Activated naive CD4-positive, alpha-beta T cell treated with anti-CD3 and anti-CD28 coated beads, Interleukin-2, amount 50 U/mL, for 24 hours (primary cell): ENCODE results near the gene NME7.
"Not testable (repeated sequence)": the region's sequence is repeated elsewhere in the genome, so short reads cannot be mapped to it uniquely, and the experiment has no call there.

Source experiments
- H3K27ac Mint-ChIP-seq: one replicate; pipeline ENCODE4 v1.8.0; 2021; ENCODE audit warnings: mild to moderate bottlenecking, mixed read lengths
- H3K27me3 Mint-ChIP-seq: one replicate; pipeline ENCODE4 v1.8.0; 2021; ENCODE audit warnings: mixed read lengths
- H3K36me3 Mint-ChIP-seq: one replicate; pipeline ENCODE4 v1.8.0; 2021; ENCODE audit warnings: mixed read lengths
- H3K4me1 Mint-ChIP-seq: one replicate; pipeline ENCODE4 v1.8.0; 2021; ENCODE audit warnings: mixed read lengths
- H3K4me3 Mint-ChIP-seq: one replicate; pipeline ENCODE4 v1.8.0; 2021; ENCODE audit warnings: mild to moderate bottlenecking, mixed read lengths
- H3K9me3 Mint-ChIP-seq: one replicate; pipeline ENCODE4 v1.8.0; 2021; ENCODE audit warnings: mixed read lengths

NME7 gene

DNA sequence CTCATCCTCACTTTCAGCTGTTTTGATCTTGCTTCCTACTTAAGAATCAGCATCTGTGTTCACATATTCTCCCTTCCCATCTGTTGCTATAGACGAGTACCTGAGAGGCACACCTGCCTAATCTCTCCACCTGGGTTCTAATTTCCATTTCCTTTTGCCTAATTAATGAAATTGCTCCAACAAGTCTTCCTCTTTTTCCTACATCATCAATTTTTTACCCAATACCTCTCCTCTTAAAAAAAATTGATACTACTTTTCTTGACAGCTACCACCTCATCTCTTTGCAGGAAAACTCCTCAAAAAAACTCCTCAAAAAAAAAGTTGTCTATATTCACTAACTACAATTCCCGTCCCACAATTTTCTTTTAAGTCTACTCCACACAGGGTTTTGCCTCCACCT is 71.8 kb downstream of the NME7 start:
- Mint-ChIP-seq H3K27me3 (no peaks in the 10 kb centered on the region), H3K27ac (no peak overlapping the region), H3K4me1 (peaks cover 6% of the 10 kb centered on the region), H3K9me3 (no peaks in the 10 kb centered on the region), H3K4me3 (no peak overlapping the region), H3K36me3 (peaks cover 39% of the 10 kb centered on the region)

- Mint-ChIP-seq H3K4me3 (no peak overlapping the region), H3K27ac (no peak overlapping the region), H3K9me3 (no peaks in the 10 kb centered on the region), H3K4me1 (peaks cover 6% of the 10 kb centered on the region), H3K27me3 (no peaks in the 10 kb centered on the region), H3K36me3 (peaks cover 37% of the 10 kb centered on the region)
Measured at GRCh38 chr1:169295425-169295824, 72.2 kb downstream of the NME7 start.

DNA sequence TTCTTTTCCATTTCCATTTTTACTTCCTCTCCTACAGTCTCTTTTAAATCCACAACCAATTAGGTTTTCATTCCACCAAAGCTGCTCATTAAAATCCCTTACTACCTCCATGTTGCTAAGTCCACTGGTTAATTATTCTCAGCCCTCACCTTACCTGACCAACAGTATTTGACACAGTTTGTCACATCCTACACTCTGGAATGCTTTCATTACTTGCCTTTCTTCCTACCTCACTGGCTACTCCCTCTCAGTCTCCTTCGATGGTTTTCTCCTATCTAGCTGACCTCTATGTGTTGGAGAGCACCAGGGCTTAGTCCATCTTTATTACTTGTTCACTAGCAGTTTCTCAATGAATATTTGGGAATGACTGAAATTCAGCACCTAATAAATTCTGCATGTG is 78.6 kb downstream of the NME7 start:
- H3K9me3 Mint-ChIP-seq, result peaks cover 11% of the 10 kb centered on the region
- H3K4me1 Mint-ChIP-seq, result no peaks in the 10 kb centered on the region
- no peak overlapping the region for H3K4me3 Mint-ChIP-seq
- no peaks in the 10 kb centered on the region for H3K27me3 Mint-ChIP-seq
- H3K36me3 Mint-ChIP-seq, result peaks cover 28% of the 10 kb centered on the region
- no peak overlapping the region for H3K27ac Mint-ChIP-seq

- H3K27ac Mint-ChIP-seq, result no peak overlapping the region
- H3K36me3 Mint-ChIP-seq, result peaks cover 28% of the 10 kb centered on the region
- H3K9me3 Mint-ChIP-seq, result peaks cover 19% of the 10 kb centered on the region
- H3K4me3 Mint-ChIP-seq, result no peak overlapping the region
- H3K4me1 Mint-ChIP-seq, result no peaks in the 10 kb centered on the region
- no peaks in the 10 kb centered on the region for H3K27me3 Mint-ChIP-seq
Measured at GRCh38 chr1:169288011-169288414, 79.6 kb downstream of the NME7 start.

GRCh38 chr1:169287280-169287679 is 80.3 kb downstream of the NME7 start:
- Mint-ChIP-seq H3K36me3 (peaks cover 29% of the 10 kb centered on the region), H3K27ac (no peak overlapping the region), H3K27me3 (no peaks in the 10 kb centered on the region), H3K4me1 (no peaks in the 10 kb centered on the region), H3K9me3 (peaks cover 19% of the 10 kb centered on the region), H3K4me3 (no peak overlapping the region)

DNA sequence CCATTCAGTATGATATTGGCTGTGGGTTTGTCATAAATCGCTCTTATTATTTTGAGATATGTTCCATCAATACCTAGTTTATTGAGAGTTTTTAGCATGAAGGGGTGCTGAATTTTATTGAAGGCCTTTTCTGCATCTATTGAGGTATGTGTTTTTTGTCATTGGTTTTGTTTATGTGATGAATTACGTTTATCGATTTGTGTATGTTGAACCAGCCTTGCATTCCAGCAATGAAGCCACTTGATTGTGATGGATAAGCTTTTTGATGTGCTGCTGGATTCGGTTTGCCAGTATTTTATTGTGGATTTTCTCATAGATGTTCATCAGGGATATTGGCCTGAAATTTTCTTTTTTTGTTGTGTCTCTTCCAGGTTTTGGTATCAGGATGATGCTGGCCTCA is 86.0 kb downstream of the NME7 start:
- not testable (repeated sequence) for H3K27me3 Mint-ChIP-seq, H3K4me3 Mint-ChIP-seq, H3K27ac Mint-ChIP-seq, H3K4me1 Mint-ChIP-seq
- peaks cover 40% of the 10 kb centered on the region for H3K36me3 Mint-ChIP-seq
- peaks cover 37% of the 10 kb centered on the region for H3K9me3 Mint-ChIP-seq

DNA sequence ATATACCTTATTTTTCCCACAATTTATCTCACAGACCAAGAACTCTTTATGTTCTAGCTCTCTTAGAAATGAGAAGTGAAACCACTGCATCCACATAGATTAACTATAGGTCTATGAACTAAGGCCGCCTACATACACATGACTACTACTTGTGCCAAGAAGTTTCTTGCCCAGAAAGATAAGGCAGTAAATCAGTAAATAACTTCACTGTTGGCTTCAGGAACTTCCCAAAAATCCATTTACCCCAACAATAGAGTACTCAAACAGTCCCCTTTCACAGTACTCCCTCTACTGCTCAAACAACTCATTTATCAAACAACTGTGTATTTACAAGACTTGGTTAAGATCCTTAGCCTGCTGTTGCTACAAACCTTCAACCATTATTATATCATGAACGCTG is 96.5 kb downstream of the NME7 start:
- Mint-ChIP-seq H3K27me3 (no peaks in the 10 kb centered on the region), H3K4me1 (no peaks in the 10 kb centered on the region), H3K36me3 (peaks cover 19% of the 10 kb centered on the region), H3K4me3 (no peak overlapping the region), H3K27ac (peak overlapping the region; percentile 32), H3K9me3 (no peaks in the 10 kb centered on the region)

DNA sequence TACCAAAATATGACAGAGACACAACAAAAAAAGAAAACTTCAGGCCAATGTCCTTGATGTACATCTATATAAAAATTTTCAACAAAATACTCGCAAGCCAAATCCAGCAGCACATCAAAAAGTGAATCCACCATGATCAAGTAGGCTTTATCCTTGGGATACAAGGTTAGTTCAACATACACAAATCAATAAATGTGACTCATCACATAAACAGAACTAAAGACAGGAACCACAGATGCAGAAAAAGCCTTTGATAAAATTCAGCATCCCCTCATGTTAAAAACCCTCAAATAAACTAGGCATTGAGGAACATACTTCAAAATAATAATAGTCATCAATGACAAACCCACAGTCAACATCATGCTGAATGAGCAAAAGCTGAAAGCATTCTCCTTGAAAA is 101.5 kb downstream of the NME7 start:
- H3K4me3 Mint-ChIP-seq, result no peak overlapping the region
- H3K27ac Mint-ChIP-seq, result no peak overlapping the region
- H3K36me3 Mint-ChIP-seq, result peaks cover 60% of the 10 kb centered on the region
- peaks cover 30% of the 10 kb centered on the region for H3K9me3 Mint-ChIP-seq
- H3K27me3 Mint-ChIP-seq, result no peaks in the 10 kb centered on the region
- H3K4me1 Mint-ChIP-seq, result no peaks in the 10 kb centered on the region

- peaks cover 30% of the 10 kb centered on the region for H3K9me3 Mint-ChIP-seq
- no peaks in the 10 kb centered on the region for H3K27me3 Mint-ChIP-seq
- no peak overlapping the region for H3K4me3 Mint-ChIP-seq
- H3K4me1 Mint-ChIP-seq, result no peaks in the 10 kb centered on the region
- no peak overlapping the region for H3K27ac Mint-ChIP-seq
- H3K36me3 Mint-ChIP-seq, result peaks cover 71% of the 10 kb centered on the region
Measured at GRCh38 chr1:169263059-169263458, 104.5 kb downstream of the NME7 start.

GRCh38 chr1:169261884-169262283 is 105.7 kb downstream of the NME7 start:
- peaks cover 30% of the 10 kb centered on the region for H3K9me3 Mint-ChIP-seq
- H3K27ac Mint-ChIP-seq, result no peak overlapping the region
- no peaks in the 10 kb centered on the region for H3K27me3 Mint-ChIP-seq
- peaks cover 69% of the 10 kb centered on the region for H3K36me3 Mint-ChIP-seq
- no peaks in the 10 kb centered on the region for H3K4me1 Mint-ChIP-seq
- H3K4me3 Mint-ChIP-seq, result no peak overlapping the region

DNA sequence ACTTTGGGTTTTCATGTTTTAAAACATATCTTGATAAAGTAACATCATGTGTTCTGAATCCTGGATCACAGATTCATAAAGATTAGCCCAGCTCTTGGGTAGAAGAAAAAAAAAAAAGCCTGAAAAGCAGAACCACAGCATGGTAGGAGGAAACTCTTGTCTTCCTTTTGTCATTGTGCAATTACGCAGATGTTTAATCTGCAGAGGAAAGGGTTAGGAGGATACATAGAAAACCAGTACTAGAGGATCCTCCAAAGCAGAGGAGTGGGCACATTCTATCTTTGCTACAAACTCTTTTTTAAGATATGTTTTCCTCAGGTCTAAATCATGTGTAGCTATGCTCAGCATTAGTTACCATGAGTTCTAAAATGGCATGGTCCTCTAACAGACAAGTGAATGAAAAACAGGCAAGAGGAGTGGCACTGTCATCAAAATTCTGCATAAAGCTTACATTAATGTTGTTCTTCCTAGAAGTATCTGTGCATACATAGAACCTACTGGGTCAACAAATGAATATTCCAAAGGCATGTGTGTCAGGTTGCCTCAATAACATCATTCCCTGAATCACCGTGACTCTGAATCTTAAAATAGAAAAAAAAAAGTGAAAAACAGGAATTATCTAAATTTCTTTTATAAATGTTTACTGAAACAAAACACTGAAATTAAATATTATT is 107.0 kb downstream of the NME7 start:
- H3K27ac Mint-ChIP-seq, result no peak overlapping the region
- H3K36me3 Mint-ChIP-seq, result peaks cover 61% of the 10 kb centered on the region
- H3K27me3 Mint-ChIP-seq, result no peaks in the 10 kb centered on the region
- no peak overlapping the region for H3K4me3 Mint-ChIP-seq
- no peaks in the 10 kb centered on the region for H3K4me1 Mint-ChIP-seq
- peaks cover 29% of the 10 kb centered on the region for H3K9me3 Mint-ChIP-seq

GRCh38 chr1:169259816-169260215 is 107.8 kb downstream of the NME7 start:
- Mint-ChIP-seq H3K27ac (no peak overlapping the region), H3K9me3 (peaks cover 21% of the 10 kb centered on the region), H3K4me3 (no peak overlapping the region), H3K4me1 (no peaks in the 10 kb centered on the region), H3K27me3 (no peaks in the 10 kb centered on the region), H3K36me3 (peaks cover 53% of the 10 kb centered on the region)

DNA sequence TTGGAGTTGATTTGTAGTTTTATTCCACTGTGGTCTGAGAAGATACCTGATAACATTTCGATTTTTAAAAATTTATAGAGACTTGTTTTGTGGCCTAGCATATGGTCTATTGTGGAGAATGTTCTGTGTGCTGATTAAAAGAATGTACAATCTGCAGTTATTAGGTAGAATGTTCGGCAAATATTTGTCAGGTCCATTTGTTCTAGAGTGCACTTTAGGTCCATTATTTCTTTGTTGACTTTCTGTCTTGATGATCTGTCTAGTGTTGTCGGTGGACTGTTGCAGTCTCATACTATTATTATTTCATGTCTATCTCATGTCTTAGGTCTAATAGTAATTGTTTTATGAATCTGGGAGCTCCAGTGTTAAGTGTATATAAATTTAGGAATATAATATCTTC is 116.8 kb downstream of the NME7 start:
- peaks cover 8% of the 10 kb centered on the region for H3K9me3 Mint-ChIP-seq
- H3K27ac Mint-ChIP-seq, result no peak overlapping the region
- no peaks in the 10 kb centered on the region for H3K4me1 Mint-ChIP-seq
- H3K36me3 Mint-ChIP-seq, result no peaks in the 10 kb centered on the region
- no peak overlapping the region for H3K4me3 Mint-ChIP-seq
- no peaks in the 10 kb centered on the region for H3K27me3 Mint-ChIP-seq

- Mint-ChIP-seq H3K9me3 (peaks cover 8% of the 10 kb centered on the region), H3K27ac (no peak overlapping the region), H3K36me3 (no peaks in the 10 kb centered on the region), H3K4me3 (no peak overlapping the region), H3K4me1 (no peaks in the 10 kb centered on the region), H3K27me3 (no peaks in the 10 kb centered on the region)
Measured at GRCh38 chr1:169250022-169250421, 117.6 kb downstream of the NME7 start.

DNA sequence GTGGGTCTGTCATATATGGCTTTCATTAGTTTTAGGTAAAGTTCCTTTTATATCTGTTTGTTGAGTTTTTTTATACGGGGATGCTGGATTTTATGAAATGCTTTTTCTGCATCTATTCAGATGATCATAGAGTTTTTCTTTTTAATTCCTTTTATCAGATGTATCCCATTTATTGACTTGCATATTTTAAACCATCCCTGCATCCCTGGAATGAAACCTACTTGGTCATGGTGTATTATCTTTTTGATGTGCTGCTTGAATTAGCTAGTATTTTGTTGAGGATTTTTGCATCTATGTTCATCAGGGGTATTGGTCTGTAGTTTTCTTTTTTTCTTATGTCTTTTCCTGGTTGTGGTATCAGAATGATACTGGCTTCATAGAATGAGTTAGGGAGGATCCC is 118.0 kb downstream of the NME7 start:
- H3K27me3 Mint-ChIP-seq, result no peaks in the 10 kb centered on the region
- no peak overlapping the region for H3K27ac Mint-ChIP-seq
- H3K4me1 Mint-ChIP-seq, result no peaks in the 10 kb centered on the region
- H3K36me3 Mint-ChIP-seq, result no peaks in the 10 kb centered on the region
- no peak overlapping the region for H3K4me3 Mint-ChIP-seq
- peaks cover 8% of the 10 kb centered on the region for H3K9me3 Mint-ChIP-seq

DNA sequence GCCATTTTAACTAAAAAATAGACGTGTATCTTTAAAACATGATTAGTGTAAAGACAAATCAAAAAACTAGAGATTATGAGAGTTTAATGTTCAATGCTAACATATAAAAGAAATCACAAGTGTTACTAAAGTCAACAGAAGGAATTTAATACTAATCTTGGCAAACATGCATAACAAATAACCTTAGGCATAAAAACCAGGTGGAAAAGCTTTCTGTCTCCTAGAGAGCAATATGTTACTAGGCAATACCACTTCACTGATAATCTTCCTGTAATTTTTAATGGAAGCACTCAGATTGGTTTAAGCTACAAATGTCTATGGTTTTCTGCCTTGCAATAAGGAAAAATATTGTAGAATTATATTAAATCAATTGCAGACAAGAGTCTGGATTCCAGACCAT is 121.9 kb downstream of the NME7 start:
- Mint-ChIP-seq H3K36me3 (no peaks in the 10 kb centered on the region), H3K27ac (no peak overlapping the region), H3K9me3 (peaks cover 8% of the 10 kb centered on the region), H3K4me1 (peaks cover 7% of the 10 kb centered on the region), H3K27me3 (no peaks in the 10 kb centered on the region), H3K4me3 (no peak overlapping the region)
